Loucy (cell line): Measurements from ENCODE around the gene SIK3.
A peak's percentile ranks its signal among the peaks of the same experiment; 100 is the strongest.

Experiments used
- H2AFZ ChIP-seq: fragments of 200-600 bp; sonication (generic); 2 replicates; pipeline ENCODE4 v1.6.0; 2016; ENCODE audit warnings: antibody characterized with exemption, mild to moderate bottlenecking, low read length, moderate library complexity
- H3F3A ChIP-seq: fragments of 200-600 bp; 2 replicates; pipeline ENCODE4 v1.6.0; 2016; ENCODE audit warnings: antibody characterized with exemption, low read depth, mild to moderate bottlenecking
- H3K27me3 ChIP-seq: fragments of 200-600 bp; sonication (generic); 2 replicates; pipeline ENCODE4 v1.6.1; 2014; ENCODE audit warnings: low read length, mild to moderate bottlenecking; ENCODE audit not compliant: insufficient read depth, poor library complexity, severe bottlenecking
- H3K36me3 ChIP-seq: fragments of 200-600 bp; sonication (generic); 2 replicates; pipeline ENCODE4 v1.6.1; 2016; ENCODE audit warnings: low read length; ENCODE audit not compliant: insufficient read depth
- H3K4me1 ChIP-seq: fragments of 200-600 bp; sonication (generic); 2 replicates; pipeline ENCODE4 v1.5.1; 2014; ENCODE audit warnings: low read length, mild to moderate bottlenecking; ENCODE audit not compliant: insufficient read depth, poor library complexity, severe bottlenecking
- H3K4me2 ChIP-seq: fragments of 200-600 bp; sonication (generic); 2 replicates; pipeline ENCODE4 v1.6.0; 2014; ENCODE audit warnings: antibody characterized with exemption, low read length, low read depth, mild to moderate bottlenecking; ENCODE audit not compliant: poor library complexity, severe bottlenecking
- H3K4me3 ChIP-seq: fragments of 200-600 bp; sonication (generic); 2 replicates; pipeline ENCODE4 v1.5.1; 2014; ENCODE audit warnings: low read length, mild to moderate bottlenecking, mixed read lengths; ENCODE audit not compliant: poor library complexity, severe bottlenecking
- H3K79me2 ChIP-seq: fragments of 200-600 bp; sonication (generic); 2 replicates; pipeline ENCODE4 v1.6.1; 2014; ENCODE audit warnings: low read length; ENCODE audit not compliant: insufficient read depth
- H3K9ac ChIP-seq: fragments of 200-600 bp; sonication (generic); 2 replicates; pipeline ENCODE4 v1.6.0; 2014; ENCODE audit warnings: mild to moderate bottlenecking, low read depth, low read length, moderate library complexity; ENCODE audit not compliant: poor library complexity, severe bottlenecking
- H3K9me2 ChIP-seq: fragments of 200-600 bp; sonication (generic); replicated peaks from 2 replicates; pipeline ENCODE4 v1.6.1; 2016; ENCODE audit warnings: low read depth, low read length, mixed read lengths
- H3K9me3 ChIP-seq: fragments of 200-600 bp; sonication (generic); 2 replicates; pipeline ENCODE4 v1.6.1; 2014; ENCODE audit warnings: mild to moderate bottlenecking, antibody characterized with exemption, low read length, low read depth; ENCODE audit not compliant: insufficient read depth
- H4K20me1 ChIP-seq: fragments of 200-600 bp; sonication (generic); 2 replicates; pipeline ENCODE4 v1.6.0; 2014; ENCODE audit warnings: antibody characterized with exemption, low read length, mild to moderate bottlenecking; ENCODE audit not compliant: insufficient read depth, poor library complexity, severe bottlenecking
- CTCF ChIP-seq: fragments of 200-600 bp; sonication (generic); conservative IDR thresholded peaks from 2 replicates; pipeline ENCODE4 v1.5.1; 2014; ENCODE audit warnings: mild to moderate bottlenecking, antibody characterized with exemption, low read length
- EZH2phosphoT487 ChIP-seq: fragments of 200-600 bp; IDR thresholded peaks from 2 replicates; pipeline ENCODE4 v1.6.1; 2018; ENCODE audit warnings: antibody characterized with exemption, mild to moderate bottlenecking, moderate library complexity, borderline replicate concordance

Gene SIK3

GRCh38 chr11:116890193-116890592 lies 208.0 kb downstream of the SIK3 start:
- peak overlapping the region; percentile 8 for H3K4me2 ChIP-seq
- H3K4me1 ChIP-seq, result peaks cover 15% of the 10 kb centered on the region
- no peaks in the 10 kb centered on the region for H3K9me2 ChIP-seq
- no peak overlapping the region for H3K4me3 ChIP-seq
- no peak for TF ChIP-seq CTCF
- no peaks in the 10 kb centered on the region for H3K79me2 ChIP-seq
- H3K9me3 ChIP-seq, result no peaks in the 10 kb centered on the region
- no peaks in the 10 kb centered on the region for H3F3A ChIP-seq
- no peaks in the 10 kb centered on the region for H3K27me3 ChIP-seq
- H3K9ac ChIP-seq, result peak overlapping the region; percentile 23
- no peak overlapping the region for H2AFZ ChIP-seq
- peaks cover 14% of the 10 kb centered on the region; the same call in 1 of the 2 replicates for H3K36me3 ChIP-seq
- H4K20me1 ChIP-seq, result no peaks in the 10 kb centered on the region

DNA sequence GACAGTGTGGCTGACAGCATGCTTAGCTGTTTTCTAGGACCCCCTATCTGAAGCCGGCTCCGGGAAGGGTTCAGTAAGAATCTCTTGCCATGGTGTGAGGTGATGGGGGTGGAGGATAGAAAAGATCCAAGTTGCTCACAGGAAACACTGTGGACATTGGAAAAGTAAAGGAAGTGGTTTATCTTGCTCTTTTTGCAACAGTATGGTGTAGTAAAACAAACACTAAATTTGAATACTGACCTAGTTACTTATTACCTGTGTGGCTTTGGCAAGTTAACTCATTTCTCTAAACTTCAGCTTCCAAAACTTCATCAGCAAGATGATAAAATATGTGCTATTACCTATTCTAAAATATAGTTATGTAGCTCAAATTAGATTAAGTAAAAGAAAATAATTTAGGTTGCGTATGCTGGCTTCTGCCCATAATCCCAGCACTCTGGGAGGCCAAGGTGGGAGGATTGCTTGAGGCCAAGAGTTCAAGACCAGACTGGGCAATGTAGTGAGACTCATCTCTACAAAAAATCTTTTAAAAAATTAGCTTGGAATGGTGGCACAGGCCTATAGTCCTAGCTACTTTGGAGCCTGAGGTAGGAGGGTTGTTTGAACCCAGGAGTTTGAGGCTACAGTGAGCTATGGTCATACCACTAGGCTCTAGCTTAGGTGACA lies 209.2 kb downstream of the SIK3 start:
- no peaks in the 10 kb centered on the region for H3K9me3 ChIP-seq
- H3K27me3 ChIP-seq, result no peaks in the 10 kb centered on the region
- no peak overlapping the region for H3K4me2 ChIP-seq
- H4K20me1 ChIP-seq, result no peaks in the 10 kb centered on the region
- H3F3A ChIP-seq, result no peaks in the 10 kb centered on the region
- H3K36me3 ChIP-seq, result peaks cover 11% of the 10 kb centered on the region; the same call in 1 of the 2 replicates
- no peaks in the 10 kb centered on the region for H3K79me2 ChIP-seq
- TF ChIP-seq CTCF (no peak), EZH2phosphoT487 (no peak)
- no peak overlapping the region for H2AFZ ChIP-seq
- no peaks in the 10 kb centered on the region for H3K9me2 ChIP-seq
- no peak overlapping the region for H3K9ac ChIP-seq
- no peak overlapping the region for H3K4me3 ChIP-seq
- H3K4me1 ChIP-seq, result peaks cover 15% of the 10 kb centered on the region

- Histone ChIP-seq H3F3A (no peaks in the 10 kb centered on the region), H2AFZ (no peak overlapping the region), H3K9ac (no peak overlapping the region), H3K27me3 (no peaks in the 10 kb centered on the region), H3K4me2 (no peak overlapping the region), H3K9me2 (no peaks in the 10 kb centered on the region), H3K36me3 (peaks cover 1% of the 10 kb centered on the region; the same call in 1 of the 2 replicates), H3K4me3 (no peak overlapping the region), H3K4me1 (peaks cover 15% of the 10 kb centered on the region), H3K79me2 (no peaks in the 10 kb centered on the region), H4K20me1 (no peaks in the 10 kb centered on the region), H3K9me3 (no peaks in the 10 kb centered on the region)
- TF ChIP-seq EZH2phosphoT487 (no peak), CTCF (no peak)
These were observed 210.2 kb downstream of the SIK3 start for GRCh38 chr11:116888024-116888423.
